Measurements from ENCODE around the gene SYT1.

Gene SYT1

GRCh38 chr12:79006306-79006705 lies 141.7 kb downstream of the SYT1 start:
- Histone ChIP-seq H3K27ac (ENCODE audit: poor library complexity, severe bottlenecking) (no peak overlapping the region), H3K4me3 (ENCODE audit: severe bottlenecking) (no peak overlapping the region), H3K27me3 (ENCODE audit: insufficient read depth, poor library complexity, severe bottlenecking) (no peaks in the 10 kb centered on the region), H3K4me1 (ENCODE audit: insufficient read depth, poor library complexity, severe bottlenecking) (no peaks in the 10 kb centered on the region), H3K36me3 (ENCODE audit: low read depth) (no peaks in the 10 kb centered on the region), H3K9me3 (ENCODE audit: severe bottlenecking) (no peaks in the 10 kb centered on the region)
- DNase-seq (ENCODE audit: low spot score) (no peak), ATAC-seq (ENCODE audit: low read depth) (no peak)
- TF ChIP-seq, protein P1, sequence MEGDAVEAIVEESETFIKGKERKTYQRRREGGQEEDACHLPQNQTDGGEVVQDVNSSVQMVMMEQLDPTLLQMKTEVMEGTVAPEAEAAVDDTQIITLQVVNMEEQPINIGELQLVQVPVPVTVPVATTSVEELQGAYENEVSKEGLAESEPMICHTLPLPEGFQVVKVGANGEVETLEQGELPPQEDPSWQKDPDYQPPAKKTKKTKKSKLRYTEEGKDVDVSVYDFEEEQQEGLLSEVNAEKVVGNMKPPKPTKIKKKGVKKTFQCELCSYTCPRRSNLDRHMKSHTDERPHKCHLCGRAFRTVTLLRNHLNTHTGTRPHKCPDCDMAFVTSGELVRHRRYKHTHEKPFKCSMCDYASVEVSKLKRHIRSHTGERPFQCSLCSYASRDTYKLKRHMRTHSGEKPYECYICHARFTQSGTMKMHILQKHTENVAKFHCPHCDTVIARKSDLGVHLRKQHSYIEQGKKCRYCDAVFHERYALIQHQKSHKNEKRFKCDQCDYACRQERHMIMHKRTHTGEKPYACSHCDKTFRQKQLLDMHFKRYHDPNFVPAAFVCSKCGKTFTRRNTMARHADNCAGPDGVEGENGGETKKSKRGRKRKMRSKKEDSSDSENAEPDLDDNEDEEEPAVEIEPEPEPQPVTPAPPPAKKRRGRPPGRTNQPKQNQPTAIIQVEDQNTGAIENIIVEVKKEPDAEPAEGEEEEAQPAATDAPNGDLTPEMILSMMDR (IDR thresholded peaks at IDR 0.05; ENCODE audit: poor library complexity, severe bottlenecking) = peak; percentile 68

GRCh38 chr12:79008591-79008990 lies 144.0 kb downstream of the SYT1 start:
- H3K36me3 ChIP-seq (ENCODE audit: low read depth) = no peaks in the 10 kb centered on the region
- H3K4me1 ChIP-seq (ENCODE audit: insufficient read depth, poor library complexity, severe bottlenecking) = no peaks in the 10 kb centered on the region
- TF ChIP-seq, protein P1 (IDR thresholded peaks at IDR 0.05; ENCODE audit: poor library complexity, severe bottlenecking) = no peak
- H3K27me3 ChIP-seq (ENCODE audit: insufficient read depth, poor library complexity, severe bottlenecking) = no peaks in the 10 kb centered on the region
- ATAC-seq (ENCODE audit: low read depth) = no peak
- no peak overlapping the region for H3K4me3 ChIP-seq (ENCODE audit: severe bottlenecking)
- H3K27ac ChIP-seq (ENCODE audit: poor library complexity, severe bottlenecking) = no peak overlapping the region
- H3K9me3 ChIP-seq (ENCODE audit: severe bottlenecking) = no peaks in the 10 kb centered on the region
- no peak for DNase-seq (ENCODE audit: low spot score)

DNA sequence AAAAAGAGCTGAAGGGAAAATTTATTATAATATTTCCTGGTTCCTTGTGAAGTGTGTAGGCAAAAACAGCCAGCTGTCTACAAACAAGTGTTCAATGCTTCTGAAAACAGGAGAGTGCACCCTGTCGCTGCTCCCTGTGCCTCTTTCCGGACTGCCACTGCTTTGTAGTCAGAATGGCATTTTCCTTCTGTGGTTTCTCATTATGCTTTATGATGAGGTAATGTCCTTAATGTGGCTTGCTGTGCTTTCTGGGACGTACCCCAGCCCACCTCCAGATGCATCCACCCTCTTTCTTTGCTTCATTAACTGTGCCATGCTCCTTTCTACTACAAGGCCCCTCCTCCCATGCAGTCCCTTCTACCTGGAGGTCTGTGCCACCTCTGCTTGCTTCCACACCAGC lies 148.1 kb downstream of the SYT1 start:
- TF ChIP-seq, protein P1 (IDR thresholded peaks at IDR 0.05; ENCODE audit: poor library complexity, severe bottlenecking) = no peak
- no peaks in the 10 kb centered on the region for H3K9me3 ChIP-seq (ENCODE audit: severe bottlenecking)
- no peak for DNase-seq (ENCODE audit: low spot score)
- H3K4me1 ChIP-seq (ENCODE audit: insufficient read depth, poor library complexity, severe bottlenecking) = no peaks in the 10 kb centered on the region
- no peak overlapping the region for H3K27ac ChIP-seq (ENCODE audit: poor library complexity, severe bottlenecking)
- no peak overlapping the region for H3K4me3 ChIP-seq (ENCODE audit: severe bottlenecking)
- ATAC-seq (ENCODE audit: low read depth) = no peak
- no peaks in the 10 kb centered on the region for H3K27me3 ChIP-seq (ENCODE audit: insufficient read depth, poor library complexity, severe bottlenecking)
- H3K36me3 ChIP-seq (ENCODE audit: low read depth) = no peaks in the 10 kb centered on the region

GRCh38 chr12:79016181-79016580 lies 151.6 kb downstream of the SYT1 start:
- H3K4me1 ChIP-seq (ENCODE audit: insufficient read depth, poor library complexity, severe bottlenecking) = no peaks in the 10 kb centered on the region
- H3K27ac ChIP-seq (ENCODE audit: poor library complexity, severe bottlenecking) = no peak overlapping the region
- TF ChIP-seq, protein P1 (IDR thresholded peaks at IDR 0.05; ENCODE audit: poor library complexity, severe bottlenecking) = no peak
- no peak overlapping the region for H3K4me3 ChIP-seq (ENCODE audit: severe bottlenecking)
- no peaks in the 10 kb centered on the region for H3K36me3 ChIP-seq (ENCODE audit: low read depth)
- H3K9me3 ChIP-seq (ENCODE audit: severe bottlenecking) = peaks cover 2% of the 10 kb centered on the region
- no peaks in the 10 kb centered on the region for H3K27me3 ChIP-seq (ENCODE audit: insufficient read depth, poor library complexity, severe bottlenecking)
- DNase-seq (ENCODE audit: low spot score) = no peak
- no peak for ATAC-seq (ENCODE audit: low read depth)

- DNase-seq (ENCODE audit: low spot score) (no peak), ATAC-seq (ENCODE audit: low read depth) (no peak)
- no peak overlapping the region for H3K4me3 ChIP-seq (ENCODE audit: severe bottlenecking)
- TF ChIP-seq, protein P1 (IDR thresholded peaks at IDR 0.05; ENCODE audit: poor library complexity, severe bottlenecking) = no peak
- H3K27me3 ChIP-seq (ENCODE audit: insufficient read depth, poor library complexity, severe bottlenecking) = no peaks in the 10 kb centered on the region
- H3K36me3 ChIP-seq (ENCODE audit: low read depth) = no peaks in the 10 kb centered on the region
- no peaks in the 10 kb centered on the region for H3K4me1 ChIP-seq (ENCODE audit: insufficient read depth, poor library complexity, severe bottlenecking)
- no peak overlapping the region for H3K27ac ChIP-seq (ENCODE audit: poor library complexity, severe bottlenecking)
- H3K9me3 ChIP-seq (ENCODE audit: severe bottlenecking) = peaks cover 2% of the 10 kb centered on the region
These were observed 155.1 kb downstream of the SYT1 start for GRCh38 chr12:79019672-79020071.

All from RWPE2 (cell line).